GM19372 (cell line): Measurements from ENCODE around the gene MRPL45.
"Not testable (repeated sequence)": the region's sequence is repeated elsewhere in the genome, so short reads cannot be mapped to it uniquely, and the experiment has no call there.

Experiments used
- ATAC-seq: cut with Tn5 transposase; IDR thresholded peaks from one replicate; pipeline ENCODE4 v1.9.1; 2021; ENCODE audit warnings: mild to moderate bottlenecking, low read depth, moderate library complexity; ENCODE audit not compliant: unreplicated experiment

MRPL45 gene

GRCh38 chr17:38296834-38297517 lies at the start of gene MRPL45:
MRPL45 (plus strand) TSS chr17:38297168; CDS start chr17:38297184, 16 bp downstream.
- peak; percentile 94 for ATAC-seq

- not testable (repeated sequence) for ATAC-seq
These were observed 43.8 kb upstream of the MRPL45 start for GRCh38 chr17:38253191-38253590.

GRCh38 chr17:38254357-38254756 lies 42.6 kb upstream of the MRPL45 start:
- not testable (repeated sequence) for ATAC-seq

GRCh38 chr17:38257013-38257621 lies 39.9 kb upstream of the MRPL45 start:
- peak; percentile 85 for ATAC-seq

GRCh38 chr17:38265974-38266506 lies 30.9 kb upstream of the MRPL45 start:
- ATAC-seq = not testable (repeated sequence)

GRCh38 chr17:38266571-38266970 lies 30.4 kb upstream of the MRPL45 start:
- ATAC-seq = not testable (repeated sequence)

- not testable (repeated sequence) for ATAC-seq
These were observed 28.8 kb upstream of the MRPL45 start for GRCh38 chr17:38268138-38268537.

GRCh38 chr17:38269045-38269444 lies 27.9 kb upstream of the MRPL45 start:
- ATAC-seq = not testable (repeated sequence)

GRCh38 chr17:38269552-38269951 lies 27.4 kb upstream of the MRPL45 start:
- ATAC-seq = not testable (repeated sequence)

- ATAC-seq = not testable (repeated sequence)
These were observed 11.0 kb upstream of the MRPL45 start for GRCh38 chr17:38285994-38286393.

GRCh38 chr17:38286501-38287091 lies 10.4 kb upstream of the MRPL45 start:
- ATAC-seq = not testable (repeated sequence)

- not testable (repeated sequence) for ATAC-seq
These were observed 8.6 kb upstream of the MRPL45 start for GRCh38 chr17:38288217-38288827.

- ATAC-seq = not testable (repeated sequence)
These were observed 7.2 kb upstream of the MRPL45 start for GRCh38 chr17:38289760-38290159.

GRCh38 chr17:38295602-38296365 lies 1.2 kb upstream of the MRPL45 start:
- ATAC-seq = not testable (repeated sequence)

GRCh38 chr17:38315497-38315896 lies 18.5 kb downstream of the MRPL45 start:
- no peak for ATAC-seq

GRCh38 chr17:38317081-38317480 lies 20.1 kb downstream of the MRPL45 start:
- ATAC-seq = no peak

- ATAC-seq = no peak
These were observed 23.5 kb downstream of the MRPL45 start for GRCh38 chr17:38320482-38320881.

GRCh38 chr17:38322156-38322779 lies 25.3 kb downstream of the MRPL45 start:
- ATAC-seq = no peak

- no peak for ATAC-seq
These were observed 25.9 kb downstream of the MRPL45 start for GRCh38 chr17:38322897-38323296.
